Measurements from ENCODE around the gene LRP1B.

The LRP1B gene

DNA sequence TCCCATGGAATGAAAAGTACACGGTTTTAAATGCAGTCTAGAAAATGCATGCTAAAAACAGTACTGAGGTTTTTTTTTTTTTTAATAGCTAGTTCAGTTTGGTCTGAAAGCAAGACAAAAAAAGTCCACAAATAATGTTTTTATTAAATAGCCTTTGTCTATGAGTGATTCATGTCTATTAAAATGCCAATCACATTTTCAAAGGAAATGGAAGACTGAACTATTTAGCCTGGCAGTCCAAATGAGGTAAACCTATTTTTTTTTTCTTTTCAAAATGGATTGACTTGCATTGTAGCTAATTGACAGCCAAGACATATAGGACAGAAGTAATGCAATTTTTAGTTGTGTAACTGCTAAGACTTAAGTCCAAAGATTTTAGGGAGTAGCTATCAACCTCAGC, 90.3 kb downstream of the LRP1B start:
- DNase-seq: no peak

DNA sequence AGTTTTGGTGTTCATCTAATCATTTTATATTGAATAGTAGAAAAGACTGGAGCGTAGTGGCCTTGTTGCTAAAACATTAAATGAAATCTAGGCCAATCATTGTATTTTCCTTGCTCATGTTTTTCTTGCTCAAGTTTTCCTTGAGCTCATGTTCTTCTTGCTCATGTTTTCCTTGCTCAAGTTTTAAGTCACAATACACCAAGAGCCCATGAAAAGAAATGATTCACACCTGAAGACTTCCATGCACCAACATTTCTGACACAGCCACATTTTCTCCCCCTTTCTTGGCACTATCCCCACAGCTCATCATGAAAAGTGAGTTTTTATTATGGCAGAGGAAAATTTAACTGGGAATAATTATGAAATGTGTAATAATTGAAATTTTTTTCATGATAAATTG, 92.0 kb downstream of the LRP1B start:
- no peak for DNase-seq

DNA sequence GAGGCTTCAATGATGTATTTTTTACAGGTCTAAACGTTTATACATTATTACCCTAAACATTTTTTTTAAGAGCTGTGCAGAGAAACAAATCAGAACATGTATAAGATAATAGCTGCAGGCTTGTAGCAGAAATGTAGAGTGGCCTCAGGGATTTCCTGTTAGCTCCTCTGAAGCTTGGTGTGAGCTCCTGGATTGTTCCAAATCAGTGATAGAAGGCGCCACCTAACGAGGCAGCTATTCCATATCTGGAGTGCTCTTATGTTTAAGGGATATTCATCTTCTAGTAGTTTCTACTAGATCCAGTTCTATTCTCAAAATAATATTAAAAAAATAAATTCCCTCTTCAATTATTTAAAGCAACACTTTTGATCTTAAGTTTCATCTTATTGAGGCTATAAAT, 93.1 kb downstream of the LRP1B start:
- DNase-seq: no peak

DNA sequence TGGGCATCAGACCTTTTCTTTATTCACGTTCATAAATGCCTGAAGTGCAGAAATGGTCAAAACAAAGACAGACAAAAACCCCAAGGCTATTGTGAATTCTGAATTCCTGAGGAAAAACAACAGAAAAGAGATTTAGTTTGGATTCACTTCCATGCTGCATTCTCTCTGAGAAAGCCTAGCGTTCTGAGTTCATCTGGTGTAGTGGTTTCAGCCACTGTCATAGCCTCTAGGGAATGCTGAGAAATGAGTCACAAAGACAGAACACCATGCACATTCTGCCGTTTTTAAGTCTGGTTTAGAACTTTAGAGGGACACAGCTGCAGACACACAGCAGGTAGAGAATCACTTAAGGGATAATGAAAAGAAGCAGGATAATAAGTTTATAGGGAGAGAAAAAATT, 93.8 kb downstream of the LRP1B start:
- DNase-seq: no peak

DNA sequence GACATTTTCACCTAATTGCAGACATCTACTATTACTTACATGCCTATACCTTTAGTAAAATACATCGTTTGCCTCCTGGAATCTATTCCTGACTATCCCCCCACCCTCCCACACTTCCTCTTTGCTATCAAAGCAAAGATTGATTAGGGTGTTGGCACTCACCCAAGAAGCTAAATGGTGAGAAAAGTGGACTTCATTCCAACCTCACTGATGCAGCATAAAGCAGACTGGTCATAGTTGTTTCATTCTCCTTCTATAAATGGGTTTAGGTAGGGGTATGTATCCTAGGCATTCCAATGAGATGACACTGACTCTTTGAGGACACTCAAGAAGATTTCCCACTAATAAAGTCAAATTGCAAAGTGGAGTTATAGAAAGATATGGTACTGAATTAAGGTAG, 97.4 kb downstream of the LRP1B start:
- DNase-seq: no peak

DNA sequence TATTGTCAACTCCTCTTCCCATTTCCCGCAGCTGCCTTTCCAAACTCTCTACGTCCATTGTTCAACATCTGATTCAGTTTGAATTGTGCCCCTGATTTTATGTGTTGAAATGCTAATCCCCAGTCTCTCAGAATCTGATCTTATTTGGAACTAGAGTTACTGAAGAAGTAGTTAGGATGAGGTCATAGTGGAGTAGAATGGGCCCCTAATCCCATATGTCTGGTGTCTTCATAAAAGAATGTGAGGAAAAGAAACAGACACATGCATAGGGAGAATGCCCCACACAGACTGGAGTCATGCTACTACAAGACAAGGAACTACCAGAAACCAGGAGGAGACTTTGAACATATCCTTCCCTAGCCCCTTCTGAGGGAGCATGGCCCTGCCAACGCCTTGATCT, 99.2 kb downstream of the LRP1B start:
- DNase-seq: no peak

DNA sequence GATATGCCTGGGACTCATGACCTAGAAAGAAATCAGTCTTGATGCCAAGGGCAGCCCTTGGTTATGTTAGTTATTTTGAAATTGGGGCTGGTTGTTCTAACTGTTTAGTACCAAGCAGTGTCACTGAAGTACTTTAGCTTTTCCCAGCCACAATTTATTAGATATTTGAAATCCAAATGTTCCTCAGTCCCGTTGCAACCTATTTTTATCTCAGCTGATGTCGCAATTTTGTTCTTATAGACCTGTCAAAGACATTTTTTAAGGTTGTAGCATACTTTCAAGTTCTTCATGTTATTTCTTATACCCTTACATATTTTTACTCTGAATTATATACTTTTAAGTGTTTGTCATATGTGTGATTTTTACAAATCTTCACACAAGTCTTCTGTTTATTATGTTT, 100.1 kb downstream of the LRP1B start:
- no peak for DNase-seq

DNA sequence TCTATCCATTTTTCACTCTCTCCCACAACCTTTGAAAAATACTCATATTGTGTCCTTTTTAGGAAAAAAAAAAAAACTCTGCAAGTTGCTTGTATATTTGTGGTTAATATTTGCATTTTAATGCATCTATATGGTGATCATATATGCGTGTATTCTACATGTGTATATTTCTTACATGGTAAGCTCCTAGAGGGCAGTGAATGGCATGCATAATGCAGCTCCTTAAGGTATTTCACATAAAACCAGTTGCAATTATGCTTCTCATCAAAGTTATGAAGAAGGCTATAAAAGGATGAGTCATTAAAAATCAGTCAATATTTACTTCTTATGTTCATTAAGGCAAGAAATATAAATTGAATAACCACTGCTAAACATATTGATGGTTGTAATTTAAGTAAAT, 100.8 kb downstream of the LRP1B start:
- no peak for DNase-seq

DNA sequence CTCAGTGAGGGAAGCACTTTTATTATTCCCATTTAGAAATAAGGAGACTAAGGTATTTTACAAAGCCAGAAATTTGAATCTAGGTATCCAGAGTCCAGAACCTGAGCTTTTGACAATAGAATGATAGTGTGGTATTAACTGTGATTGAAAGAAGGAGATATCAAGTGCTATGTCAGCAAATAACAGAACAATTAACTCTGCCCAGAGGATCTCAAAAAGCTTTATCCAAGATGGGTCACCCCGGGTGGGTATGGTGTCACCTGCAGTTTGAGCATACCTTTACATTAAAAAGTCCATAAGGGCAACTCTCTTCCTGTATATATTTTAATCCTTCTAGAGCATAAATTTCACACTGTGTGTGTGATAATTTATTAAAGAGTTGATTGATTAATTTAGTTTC, 105.4 kb downstream of the LRP1B start:
- DNase-seq: no peak

DNA sequence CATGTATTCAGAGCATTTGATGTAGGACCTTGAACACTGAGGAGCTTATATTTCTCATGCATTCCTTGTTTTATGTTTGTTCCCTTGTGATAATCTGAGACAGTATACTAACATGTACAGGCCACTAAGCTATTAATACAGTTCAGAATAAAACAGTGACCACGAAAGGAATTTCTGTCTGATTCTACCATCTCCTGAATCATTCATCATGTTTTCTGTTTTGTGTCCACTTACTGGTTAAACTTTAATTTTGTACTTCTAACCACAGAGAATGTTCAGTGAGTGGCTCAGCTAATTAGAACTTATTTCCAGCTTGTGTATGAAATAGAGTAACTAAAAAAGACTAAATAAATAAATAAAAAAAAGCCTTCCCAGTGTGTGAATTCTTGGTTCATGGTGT, 110.4 kb downstream of the LRP1B start:
- DNase-seq: no peak

DNA sequence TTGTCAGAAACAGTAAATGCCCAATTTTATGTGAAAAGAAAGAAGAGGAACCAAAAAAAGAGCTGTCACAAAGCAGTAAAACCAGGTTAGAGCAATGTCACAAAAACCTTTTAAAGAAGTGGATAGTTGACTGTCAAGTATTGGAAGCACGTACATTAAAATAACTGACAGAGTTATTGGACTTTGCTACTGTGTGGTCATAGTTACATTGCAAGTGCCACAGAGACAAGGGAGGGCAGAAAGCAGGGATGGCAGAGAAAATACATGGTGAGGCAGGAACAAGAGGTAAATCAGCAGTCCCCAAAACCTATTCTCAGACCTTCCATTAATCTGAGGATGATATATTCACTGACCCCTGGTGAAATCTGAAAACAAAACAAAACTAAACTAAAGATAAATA, 116.3 kb downstream of the LRP1B start:
- DNase-seq: no peak

DNA sequence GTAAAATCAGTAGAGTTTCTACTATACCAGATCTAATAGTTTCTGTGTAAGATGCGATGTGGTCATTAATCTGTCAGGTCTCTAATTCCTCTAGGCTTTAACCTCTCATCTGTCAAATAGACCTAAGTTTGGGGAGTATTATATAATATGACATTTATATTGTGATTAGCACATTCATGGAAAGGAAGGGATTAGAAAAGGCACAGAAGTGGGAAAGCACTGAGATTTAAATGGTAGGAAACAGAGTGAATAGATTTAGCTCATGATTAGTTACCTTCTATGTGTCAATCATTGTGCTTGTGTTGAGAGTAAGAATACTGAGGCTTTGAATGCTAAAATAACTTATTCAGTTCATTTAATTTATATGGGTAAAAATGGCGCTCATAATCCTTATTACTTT, 118.0 kb downstream of the LRP1B start:
- DNase-seq: no peak

DNA sequence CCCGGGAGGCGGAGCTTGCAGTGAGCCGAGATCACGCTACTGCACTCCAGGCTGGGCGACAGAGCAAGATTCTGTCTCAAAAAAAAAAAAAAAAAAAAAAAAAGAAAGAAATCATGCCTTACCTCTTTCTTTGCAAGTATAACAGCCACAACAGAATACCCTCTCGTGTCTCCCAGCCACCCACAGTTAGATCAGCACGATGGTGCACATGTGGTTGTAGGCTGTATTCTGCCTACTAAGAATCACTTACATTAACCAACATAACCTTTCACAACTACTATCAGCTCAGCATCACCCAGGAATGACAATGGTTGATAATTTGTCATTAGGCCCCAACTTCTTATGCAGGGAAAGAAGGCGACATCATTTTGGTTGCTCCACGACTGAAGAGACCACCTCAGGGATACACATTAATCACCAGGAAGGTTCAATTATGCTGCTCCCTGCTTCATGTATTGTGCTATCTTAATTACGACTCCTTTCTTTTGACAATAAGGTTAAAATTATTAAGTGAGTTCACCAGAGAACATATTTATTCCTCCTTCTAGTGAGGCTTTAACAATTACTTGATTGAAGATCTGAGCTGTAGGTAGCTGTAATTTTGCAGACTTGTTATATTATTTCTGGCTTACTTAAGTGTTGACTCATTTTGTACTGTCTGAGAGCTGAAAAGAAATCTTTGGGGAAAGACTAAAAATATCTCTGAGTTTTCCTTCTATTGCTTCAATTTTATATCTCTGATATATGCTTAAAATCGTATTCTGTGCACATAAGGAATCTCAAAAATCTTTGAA, 120.1 kb downstream of the LRP1B start:
- no peak for DNase-seq

DNA sequence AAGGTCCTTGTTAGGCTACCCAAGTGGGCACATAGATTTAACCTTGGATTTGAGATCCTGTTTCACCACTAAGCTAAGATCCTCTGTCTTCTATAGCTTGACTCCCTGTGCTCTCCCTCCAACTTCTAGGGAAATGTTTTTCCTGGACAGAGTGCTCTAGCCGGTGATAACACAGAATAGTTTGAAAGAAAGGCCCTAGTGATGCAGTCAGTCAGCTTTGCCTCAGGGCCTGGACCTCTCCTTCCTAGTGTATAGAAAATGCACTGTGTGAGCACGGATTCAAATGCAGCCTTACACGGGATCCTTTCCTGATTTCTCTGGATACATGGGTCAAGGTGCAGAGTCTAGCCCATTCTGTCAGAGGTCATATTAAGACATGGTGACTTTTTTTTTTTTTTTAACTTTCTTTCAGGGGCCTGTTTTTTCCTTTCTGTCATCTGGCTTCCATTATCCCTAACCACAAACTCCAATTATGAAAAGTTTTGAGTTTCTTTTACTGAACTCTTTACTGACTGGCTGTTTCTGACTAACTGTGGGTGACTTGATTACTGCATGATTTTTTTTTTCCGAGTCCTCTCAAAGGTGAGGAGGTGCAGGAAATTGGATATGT, 122.6 kb downstream of the LRP1B start:
- DNase-seq: no peak

DNA sequence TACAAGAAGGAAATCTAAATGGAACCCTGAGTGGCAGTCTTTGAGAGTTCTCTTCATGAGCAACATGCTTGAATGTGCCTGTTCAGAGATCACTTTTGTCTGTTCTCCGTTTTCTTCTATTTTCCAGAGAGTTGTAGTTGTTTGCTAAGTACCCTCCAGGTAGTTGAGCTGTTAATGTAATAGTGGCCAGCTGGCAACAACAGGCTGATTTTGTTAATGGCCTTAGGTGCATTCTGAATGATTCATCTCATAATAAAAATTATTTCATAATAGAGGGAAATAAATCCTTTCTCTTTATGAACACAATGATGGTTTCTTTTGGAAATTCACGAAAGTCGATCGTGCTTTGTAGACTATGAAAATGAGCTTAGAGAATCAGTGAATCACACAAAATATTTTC, 136.8 kb downstream of the LRP1B start:
- no peak for DNase-seq

DNA sequence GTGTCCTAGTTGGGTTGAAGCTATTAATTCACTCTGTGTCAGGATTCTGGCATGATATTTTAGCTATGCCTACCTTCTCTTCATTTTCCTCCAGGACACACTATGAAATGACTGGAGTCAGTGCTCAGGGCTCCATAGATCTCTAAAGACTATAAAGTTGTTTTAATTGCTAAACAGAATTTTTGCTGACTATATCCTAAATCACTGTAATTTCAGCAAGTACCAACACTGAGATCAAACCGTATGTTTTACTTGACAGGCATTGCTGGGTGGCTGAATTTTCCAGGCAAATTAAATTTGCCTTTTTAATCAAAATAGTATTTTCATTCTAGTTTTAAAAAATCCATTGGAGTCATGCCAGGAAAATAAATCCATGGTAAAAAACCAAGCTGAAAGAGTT, 138.1 kb downstream of the LRP1B start:
- DNase-seq: no peak

DNA sequence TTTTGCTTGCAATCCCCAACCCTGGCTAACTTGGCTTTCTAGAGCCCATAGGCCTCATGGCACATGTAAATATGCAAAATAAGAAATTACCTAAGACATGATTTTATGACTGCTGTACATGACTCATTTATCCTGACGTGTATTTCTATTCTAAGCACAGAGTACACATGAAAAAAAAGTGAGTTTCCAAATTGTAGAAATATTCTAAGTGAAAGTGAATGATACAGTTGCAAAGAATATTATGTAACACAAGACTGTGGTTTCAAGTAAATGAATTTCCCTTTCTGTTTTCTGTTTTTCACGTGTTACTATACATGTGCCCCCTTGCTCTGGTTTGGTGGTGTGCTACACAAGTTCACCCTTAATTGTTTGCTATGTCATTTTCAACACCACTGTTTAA, 162.4 kb downstream of the LRP1B start:
- DNase-seq: no peak

DNA sequence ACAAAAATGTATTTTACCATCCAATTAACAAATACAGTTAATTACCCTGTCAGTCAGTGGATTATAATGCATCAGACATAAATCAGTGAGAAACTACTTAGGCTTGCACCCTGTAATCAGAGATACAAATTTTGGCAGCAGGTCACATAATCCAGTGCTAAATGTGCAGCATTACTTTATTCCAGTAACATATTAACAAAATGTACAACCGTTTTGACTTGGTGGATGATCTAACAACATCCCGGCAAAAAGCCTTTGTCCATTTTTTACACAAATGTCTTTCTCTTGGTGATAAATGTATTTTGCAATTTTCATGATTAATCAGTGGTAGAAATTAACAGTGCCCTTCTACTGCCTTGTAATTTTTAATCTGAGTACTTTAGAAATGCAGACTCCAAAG, 162.8 kb downstream of the LRP1B start:
- no peak for DNase-seq

DNA sequence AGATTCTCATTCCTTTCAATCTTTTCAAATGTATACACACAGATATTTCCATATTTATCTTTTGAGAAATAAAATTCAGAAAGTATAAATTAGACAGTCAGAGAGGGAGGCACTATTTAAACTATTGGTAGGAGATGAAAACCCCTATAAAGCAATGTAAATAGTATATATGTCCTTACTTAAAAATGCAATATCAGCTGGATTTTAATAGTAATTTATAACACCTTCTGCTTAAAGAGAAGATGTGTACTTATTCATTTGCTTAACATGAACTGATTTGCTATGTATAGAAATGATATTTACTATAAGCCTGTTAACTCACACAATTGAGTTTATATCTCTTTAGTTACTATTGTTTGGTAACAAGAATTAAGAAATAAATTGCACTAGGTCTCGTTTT, 163.3 kb downstream of the LRP1B start:
- DNase-seq: no peak

DNA sequence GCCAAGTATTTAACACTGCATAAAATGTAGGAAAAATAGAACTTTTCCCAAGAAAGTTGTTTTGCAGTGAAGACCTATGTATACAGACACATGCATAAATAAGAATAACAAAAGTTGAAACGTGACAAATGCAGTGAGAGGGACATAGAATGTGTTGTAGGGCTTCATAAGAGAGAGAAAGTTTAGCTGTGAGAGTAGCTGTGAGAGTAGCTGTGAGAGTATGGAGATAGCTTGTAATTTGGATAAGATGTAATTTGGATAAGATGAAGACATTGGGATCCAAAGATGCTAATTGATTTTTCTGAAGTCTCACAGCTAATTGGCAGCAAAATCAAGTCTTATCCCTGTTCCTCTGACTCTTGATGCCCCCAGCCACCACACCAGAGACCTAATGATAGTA, 170.9 kb downstream of the LRP1B start:
- DNase-seq: no peak

DNA sequence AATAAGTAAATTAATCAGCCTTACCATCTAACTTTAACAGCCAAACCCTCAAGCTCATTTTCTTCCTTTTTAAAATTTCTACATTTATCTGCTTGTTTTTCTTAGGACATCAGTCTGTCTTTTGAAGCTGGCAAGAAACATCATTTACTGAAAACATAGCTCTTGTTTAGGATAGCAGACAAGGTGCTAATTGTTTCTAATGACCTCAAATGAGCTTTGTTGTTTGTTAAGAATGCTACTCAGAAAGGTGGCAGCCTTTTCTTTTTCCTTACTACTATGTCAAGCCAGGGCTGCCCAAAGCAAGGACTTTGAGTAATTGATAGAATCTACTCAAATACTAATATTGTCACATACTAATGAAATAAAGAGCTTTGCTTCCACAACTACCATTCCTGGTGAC, 171.8 kb downstream of the LRP1B start:
- no peak for DNase-seq

DNA sequence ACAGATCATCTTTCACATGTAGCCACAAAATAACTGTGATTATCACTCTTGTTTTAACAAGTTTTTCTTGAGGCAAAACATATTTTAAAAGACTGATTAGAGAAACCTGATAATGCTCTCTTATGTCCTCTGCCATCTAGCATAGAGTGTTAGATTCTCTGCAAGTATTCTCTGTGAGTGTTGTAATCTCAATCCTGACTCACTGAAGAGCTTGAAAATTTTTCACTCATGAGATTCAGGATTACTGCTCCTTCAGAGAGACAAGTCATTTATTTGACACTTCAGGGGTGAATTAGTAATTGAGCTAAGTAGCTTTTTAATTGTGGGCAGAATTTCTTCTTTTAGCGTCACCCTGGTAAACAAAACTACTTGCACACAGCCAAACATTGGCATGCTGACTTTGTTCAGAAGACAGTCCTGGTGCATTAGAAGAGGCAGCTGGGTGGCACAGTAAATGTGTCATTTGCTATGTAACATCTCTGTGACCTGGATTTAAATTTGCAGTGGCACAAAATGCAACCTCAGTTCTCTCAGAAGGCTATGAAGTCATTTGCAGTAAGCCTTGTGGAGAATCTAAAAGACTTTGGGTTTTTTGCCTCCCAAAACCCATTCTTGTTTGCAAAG, 172.9 kb downstream of the LRP1B start:
- no peak for DNase-seq

DNA sequence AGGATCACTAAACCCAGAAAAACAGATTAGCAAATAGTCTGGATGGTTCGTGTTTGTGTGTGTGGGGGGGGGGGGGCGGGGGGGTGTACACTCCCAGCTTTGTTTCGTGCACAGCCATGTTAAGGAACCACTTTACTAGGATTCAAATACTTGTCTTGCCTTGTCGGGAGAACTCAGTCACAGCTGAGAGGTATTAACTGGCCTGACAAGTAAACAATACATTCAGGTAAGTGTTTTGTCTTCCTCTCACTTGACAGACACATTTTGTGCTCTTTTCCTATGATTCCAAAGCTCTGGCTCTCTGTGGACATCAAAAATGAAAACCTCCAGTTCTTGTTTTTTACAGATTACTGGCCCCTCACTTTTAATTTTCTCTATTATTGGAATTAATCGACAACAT, 173.5 kb downstream of the LRP1B start:
- no peak for DNase-seq

DNA sequence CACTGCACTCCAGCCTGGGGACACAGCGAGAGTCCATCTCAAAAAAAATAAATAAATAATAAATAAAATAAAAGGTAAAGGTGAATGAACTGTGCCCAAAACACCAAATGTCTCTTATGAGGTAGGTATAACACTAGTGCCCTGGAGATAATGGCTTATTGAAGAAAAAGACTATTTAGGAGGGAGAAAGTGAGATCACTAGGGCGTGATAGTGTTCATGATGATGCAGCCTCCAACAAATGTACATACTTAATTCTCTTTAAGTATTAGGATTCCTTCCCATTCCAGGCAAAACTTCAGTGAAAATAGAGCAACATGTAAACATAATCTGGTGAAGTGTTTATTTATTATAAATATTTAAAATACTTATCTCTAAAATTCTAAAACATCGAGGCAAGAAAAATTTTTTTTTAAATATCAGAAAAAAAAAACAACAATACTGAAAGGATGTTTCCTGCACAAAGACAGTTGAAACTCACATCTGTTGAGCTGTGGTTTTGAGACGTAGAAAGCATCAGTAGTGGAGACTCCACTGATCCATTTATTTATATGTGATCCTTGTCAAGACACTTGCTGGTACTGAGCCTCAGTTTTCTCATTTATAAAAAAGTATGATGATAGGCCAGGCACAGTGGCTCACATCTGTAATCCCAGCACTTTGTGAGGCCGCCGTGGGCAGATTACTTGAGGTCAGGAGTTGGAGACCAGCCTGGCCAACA, 183.3 kb downstream of the LRP1B start:
- no peak for DNase-seq
